ENCODE data around the gene KRTAP19-6. TPM values are rescaled to one million over a fixed set of nuclear protein-coding genes. Genes with fewer than 3 reads are reported as not detected.
"Not testable (repeated sequence)": the region's sequence is repeated elsewhere in the genome, so short reads cannot be mapped to it uniquely, and the experiment has no call there.

Gene KRTAP19-6
- not detected for polyA plus RNA-seq (2013, experiment 1 of 2; ENCODE audit: insufficient read length)
- not detected for polyA plus RNA-seq (2013, experiment 2 of 2; ENCODE audit: insufficient read length)

DNA sequence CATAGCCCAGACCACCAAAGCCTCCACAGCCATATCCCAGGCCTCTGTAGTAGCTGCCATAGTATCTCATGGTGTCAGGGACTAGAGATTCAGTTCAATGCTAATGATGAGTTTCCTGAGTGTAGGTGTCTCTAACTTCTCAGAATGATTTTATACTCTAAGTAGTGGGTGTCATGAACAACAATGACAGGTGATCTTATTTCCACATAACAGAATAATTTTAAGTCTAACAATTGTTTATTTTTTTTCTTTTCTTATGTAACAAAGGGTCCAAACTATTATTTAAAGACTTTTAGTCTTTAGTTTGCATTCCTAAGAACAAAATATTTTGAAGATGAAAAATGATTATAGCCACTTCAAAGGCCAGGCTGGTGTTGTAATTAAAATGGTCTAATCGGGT lies at the start of gene KRTAP19-6:
KRTAP19-6 (minus strand) TSS at position 101 of the 400 bp plus-strand sequence; CDS start at position 70, 31 bp downstream.
- no peak for DNase-seq

DNA sequence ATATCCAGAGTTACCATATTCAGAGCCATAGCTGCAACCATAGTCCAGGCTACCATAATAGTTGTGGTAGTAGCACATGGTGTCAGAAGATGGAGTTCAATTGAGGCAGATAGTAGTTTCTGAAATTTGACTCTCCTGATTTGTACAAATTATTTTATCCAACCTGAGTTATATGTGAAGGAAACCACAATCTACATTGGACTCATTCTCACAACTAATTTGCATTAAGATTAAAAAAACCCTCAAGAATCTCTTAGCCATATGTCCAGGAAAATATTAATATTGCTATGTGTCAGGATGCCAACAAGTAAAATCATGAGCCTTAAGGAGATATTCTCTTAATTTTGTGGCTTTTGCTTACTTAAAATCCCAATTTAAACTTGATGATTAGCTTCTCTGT lies 48.6 kb upstream of the KRTAP19-6 start, which contains the start of gene KRTAP22-2:
KRTAP22-2 (minus strand) TSS at position 101 of the 400 bp plus-strand sequence.
- no peak for DNase-seq

GRCh38 chr21:30582870-30583269 lies 41.2 kb upstream of the KRTAP19-6 start:
- no peak for DNase-seq

GRCh38 chr21:30580132-30580531 lies 38.5 kb upstream of the KRTAP19-6 start:
- no peak for DNase-seq

DNA sequence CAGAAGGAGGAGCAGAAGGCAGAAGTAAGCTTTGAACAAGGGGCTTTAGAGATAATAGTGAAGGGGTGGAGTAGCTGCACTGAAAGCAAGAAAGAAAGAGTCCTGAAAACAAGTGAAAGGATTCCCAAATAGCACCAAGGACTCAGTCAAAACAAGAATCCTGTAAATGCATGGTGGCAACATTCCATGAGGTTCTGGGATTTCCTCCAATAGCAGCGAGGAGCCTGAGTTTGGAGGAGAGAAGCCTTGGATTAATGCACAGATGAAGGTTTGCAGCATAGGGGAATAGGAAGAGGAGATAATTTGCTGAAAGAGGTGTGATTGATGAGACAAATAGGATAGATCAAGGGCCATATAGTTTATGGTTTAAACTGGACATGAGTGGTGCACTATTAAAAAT lies 37.7 kb upstream of the KRTAP19-6 start:
- no peak for DNase-seq

GRCh38 chr21:30577766-30578165 lies 36.1 kb upstream of the KRTAP19-6 start:
- no peak for DNase-seq

- no peak for DNase-seq
These were observed 26.0 kb upstream of the KRTAP19-6 start for GRCh38 chr21:30567617-30568016.

DNA sequence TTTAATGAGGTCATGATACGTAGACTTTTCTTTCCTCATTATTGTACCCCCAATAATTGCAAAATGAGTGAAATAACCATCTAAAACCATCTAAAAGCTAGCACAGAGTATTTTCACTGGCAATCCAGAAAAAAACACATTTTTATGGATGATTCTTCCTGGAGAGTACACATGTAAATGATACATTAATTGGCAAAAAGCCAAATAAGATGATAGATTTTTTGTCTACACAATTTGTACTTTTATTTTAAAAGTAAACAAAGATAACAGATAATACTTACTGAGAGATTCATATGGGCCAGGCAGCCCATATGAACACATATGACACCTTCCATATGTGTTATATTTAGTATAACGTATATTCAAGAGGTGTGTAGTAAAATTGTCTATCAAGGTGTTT lies 22.0 kb upstream of the KRTAP19-6 start:
- no peak for DNase-seq

DNA sequence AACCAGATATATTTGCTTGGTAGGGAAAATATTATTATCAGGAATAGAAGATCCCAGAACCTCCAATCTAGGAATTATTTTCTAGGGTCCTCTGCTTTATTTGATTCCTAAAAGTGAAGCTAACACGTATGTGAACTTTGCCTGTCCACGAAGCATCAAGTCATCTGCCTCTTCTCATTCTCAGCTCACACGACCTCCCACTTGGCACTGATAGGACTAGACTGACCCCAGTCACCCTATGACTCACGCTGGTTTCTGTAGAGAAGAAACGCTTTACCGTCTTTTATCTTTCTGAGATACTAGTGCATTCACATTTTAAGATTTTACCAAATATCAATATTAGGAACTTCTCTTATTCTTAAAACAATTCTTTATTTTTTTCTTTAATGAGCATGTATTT lies 21.4 kb upstream of the KRTAP19-6 start:
- DNase-seq: no peak

GRCh38 chr21:30561957-30562356 lies 20.3 kb upstream of the KRTAP19-6 start:
- no peak for DNase-seq

GRCh38 chr21:30561264-30561895 lies 19.7 kb upstream of the KRTAP19-6 start, which contains the start of gene KRTAP19-7:
TSS of gene KRTAP19-7 (minus strand) at chr21:30561314. CDS start at chr21:30561289, 25 bp downstream.
- no peak for DNase-seq

- DNase-seq: no peak
These were observed 13.4 kb upstream of the KRTAP19-6 start for GRCh38 chr21:30555095-30555494.

- no peak for DNase-seq
These were observed 11.1 kb upstream of the KRTAP19-6 start for GRCh38 chr21:30552782-30553181.

GRCh38 chr21:30518876-30519275 lies 22.8 kb downstream of the KRTAP19-6 start:
- DNase-seq: no peak

DNA sequence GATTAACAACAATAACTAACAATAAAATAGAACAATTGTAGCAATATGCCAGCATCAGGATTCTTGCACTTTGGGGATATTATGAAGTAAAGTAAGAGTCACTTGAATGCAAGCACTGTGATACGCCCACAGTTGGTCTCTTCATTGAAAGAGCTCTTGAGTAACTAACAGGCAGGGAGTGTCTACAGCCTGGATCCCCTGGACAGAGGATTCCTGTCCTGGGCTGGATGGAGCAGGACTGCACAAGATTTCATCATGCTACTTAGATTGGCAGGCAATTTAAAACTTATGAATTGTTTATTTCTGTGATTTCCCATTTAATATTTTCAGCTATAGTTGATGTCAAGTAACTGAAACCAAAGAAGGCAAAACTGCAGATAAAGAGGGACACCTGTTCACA lies 26.0 kb downstream of the KRTAP19-6 start:
- no peak for DNase-seq

- not testable (repeated sequence) for DNase-seq
These were observed 36.0 kb downstream of the KRTAP19-6 start for GRCh38 chr21:30505621-30506205.

DNA sequence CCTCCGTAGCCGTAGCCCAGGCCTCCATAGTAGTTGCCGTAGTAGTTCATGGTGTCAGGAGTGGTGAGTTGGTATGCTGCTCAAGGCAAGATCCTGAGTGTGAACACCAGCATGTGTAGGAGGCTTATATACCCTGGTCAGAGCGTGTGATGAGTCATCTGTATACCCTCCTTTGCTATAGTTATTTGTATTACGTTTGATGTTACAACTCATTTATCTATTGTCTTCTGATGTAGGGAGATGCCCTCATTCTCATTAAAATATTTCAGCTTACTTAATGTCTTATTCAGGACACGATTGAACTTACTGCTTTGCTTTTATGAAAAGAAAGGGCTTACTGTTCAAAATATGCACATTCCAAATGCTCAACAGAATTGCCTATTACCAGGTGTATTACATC lies 39.6 kb downstream of the KRTAP19-6 start, which contains the start of gene KRTAP19-5:
KRTAP19-5 (minus strand) TSS at position 101 of the 400 bp plus-strand sequence; CDS start at position 50, 51 bp downstream.
- DNase-seq: no peak

- no peak for DNase-seq
These were observed 44.6 kb downstream of the KRTAP19-6 start, which contains the start of gene KRTAP19-4 for GRCh38 chr21:30497065-30497464. TSS of gene KRTAP19-4 (minus strand) at chr21:30497165. CDS start at chr21:30497110, 55 bp downstream.

DNA sequence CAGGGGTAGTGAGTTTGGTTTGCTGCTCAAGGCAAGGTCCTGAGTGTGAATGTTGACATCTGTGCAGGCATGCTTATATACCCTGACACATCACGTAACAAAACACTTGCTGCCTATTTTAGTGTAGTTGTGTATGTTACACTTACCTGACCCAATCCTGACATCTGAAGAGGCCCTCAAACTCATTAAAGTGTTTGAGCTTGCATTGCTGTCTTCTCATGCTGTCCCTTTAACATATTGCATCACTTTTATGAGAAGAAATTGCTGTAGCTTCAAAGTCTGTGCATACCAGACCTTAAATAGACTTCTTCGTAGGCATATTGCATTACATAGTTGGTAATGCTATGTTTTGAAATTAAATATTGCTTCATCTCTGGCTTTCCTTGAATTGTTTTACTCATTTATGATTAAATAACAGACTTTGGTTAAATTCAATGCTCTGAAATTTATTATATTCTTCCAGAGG lies 49.7 kb downstream of the KRTAP19-6 start, which contains the start of gene KRTAP19-3:
KRTAP19-3 (minus strand) TSS at position 51 of the 466 bp plus-strand sequence. CDS start 56 bp downstream, outside the sequence.
- DNase-seq: no peak

Measured in fibroblast of skin of abdomen (primary cell).